ENCODE data around the gene NUDC. TPM values are rescaled to one million over a fixed set of nuclear protein-coding genes. Genes with fewer than 3 reads are reported as not detected.

The NUDC gene
- total and polyA plus RNA-seq, 2 of the 13 experiments (the other 11 are each of a cell fraction or from before 2014, with no cell fraction given), result 34.7 to 104 TPM

- intact Hi-C loops (cut with micrococcal nuclease; ENCODE audit: unreplicated experiment) (no loop called here), in situ Hi-C loops (cut with HindIII; ENCODE audit: extremely low pct_ligation_motif_present, low pct_unique_long_range_greater_than_20kb) (no loop called here)
- Histone ChIP-seq H3K4me3 (replicated peaks in 1 of 3; ENCODE audit: insufficient read depth in 1 of 3, low read depth in 2 of 3, low read length in 3 of 3) (peak overlapping the region; percentile 64 to 98 (median 82)), H2AFZ (ENCODE audit: low read length) (no peak overlapping the region), H3K27ac (ENCODE audit: extremely low read length, insufficient read depth, low read length) (peak overlapping the region; percentile 77), H3K36me3 (replicated peaks in 1 of 2; ENCODE audit: control insufficient read depth in 1 of 2, insufficient read depth in 2 of 2, low read length in 2 of 2) (peaks cover 10 to 24% of the 10 kb centered on the region in 2 experiments), H3K4me1 (ENCODE audit: insufficient read depth, low read length) (peaks cover 51% of the 10 kb centered on the region), H3K9me3 (ENCODE audit: low read length) (no peaks in the 10 kb centered on the region), H3K79me2 (ENCODE audit: insufficient read depth, low read length) (peaks cover 41% of the 10 kb centered on the region), H3K9ac (ENCODE audit: insufficient read depth, low read depth, low read length) (peak overlapping the region; percentile 94), H4K20me1 (ENCODE audit: insufficient read depth, low read length) (peaks cover 4% of the 10 kb centered on the region; the same call in 1 of the 2 replicates), H3K4me2 (ENCODE audit: low read depth, low read length) (peak overlapping the region; percentile 97), H3K27me3 (ENCODE audit: control insufficient read depth in 1 of 2, insufficient read depth in 2 of 2, low read length in 2 of 2) (no peaks in the 10 kb centered on the region; a peak in 1 of 5 replicates)
- DNase-seq (ENCODE audit: low spot score) (no peak), FAIRE-seq (no peak), ATAC-seq (no peak)
- POLR2A ChIA-PET, result interaction anchor here (1.4 to 2.4 kb wide), 4 partner anchors 9 to 22 kb away, joined by 5 to 24 read pairs (median 10); partner anchors contain the start of gene NR0B2
- BruUV-seq (replicated peaks), result TSS peak; percentile 68
- WGBS (ENCODE audit: low lambda C conversion rate), result 12% methylated on average over 6 of the region's 6 CpGs
- CTCF ChIA-PET (ENCODE audit: low intra/inter-chr PET ratio, low total read pairs), result no interaction called here
- TF ChIP-seq MXI1 (IDR thresholded peaks at IDR 0.05; ENCODE audit: borderline replicate concordance, low read depth, low read length) (0 out of 3 replicates have a peak, but pooled peaks have one; percentile 7), ZNF354B (CRISPR knock-in tag; IDR thresholded peaks at IDR 0.05) (no peak), MED8 (CRISPR knock-in tag; IDR thresholded peaks at IDR 0.05; ENCODE audit: insufficient replicate concordance) (no peak), HDAC1 (CRISPR knock-in tag; IDR thresholded peaks at IDR 0.05) (no peak), YY1 (IDR thresholded peaks at IDR 0.05; ENCODE audit: insufficient read depth, insufficient replicate concordance, low read depth, low read length) (no peak), ZNF451 (CRISPR knock-in tag; IDR thresholded peaks at IDR 0.05) (no peak), ZNF12 (CRISPR knock-in tag; IDR thresholded peaks at IDR 0.05) (0 out of 2 replicates have a peak, but pooled peaks have one; percentile 32), ZZZ3 (CRISPR knock-in tag; IDR thresholded peaks at IDR 0.05; ENCODE audit: borderline replicate concordance) (no peak)
- TF ChIP-seq, protein P1, sequence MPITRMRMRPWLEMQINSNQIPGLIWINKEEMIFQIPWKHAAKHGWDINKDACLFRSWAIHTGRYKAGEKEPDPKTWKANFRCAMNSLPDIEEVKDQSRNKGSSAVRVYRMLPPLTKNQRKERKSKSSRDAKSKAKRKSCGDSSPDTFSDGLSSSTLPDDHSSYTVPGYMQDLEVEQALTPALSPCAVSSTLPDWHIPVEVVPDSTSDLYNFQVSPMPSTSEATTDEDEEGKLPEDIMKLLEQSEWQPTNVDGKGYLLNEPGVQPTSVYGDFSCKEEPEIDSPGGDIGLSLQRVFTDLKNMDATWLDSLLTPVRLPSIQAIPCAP (CRISPR knock-in tag; IDR thresholded peaks at IDR 0.05; ENCODE audit: low read depth), result 0 out of 2 replicates have a peak, but pooled peaks have one; percentile 52
- TF ChIP-seq, protein P2, sequence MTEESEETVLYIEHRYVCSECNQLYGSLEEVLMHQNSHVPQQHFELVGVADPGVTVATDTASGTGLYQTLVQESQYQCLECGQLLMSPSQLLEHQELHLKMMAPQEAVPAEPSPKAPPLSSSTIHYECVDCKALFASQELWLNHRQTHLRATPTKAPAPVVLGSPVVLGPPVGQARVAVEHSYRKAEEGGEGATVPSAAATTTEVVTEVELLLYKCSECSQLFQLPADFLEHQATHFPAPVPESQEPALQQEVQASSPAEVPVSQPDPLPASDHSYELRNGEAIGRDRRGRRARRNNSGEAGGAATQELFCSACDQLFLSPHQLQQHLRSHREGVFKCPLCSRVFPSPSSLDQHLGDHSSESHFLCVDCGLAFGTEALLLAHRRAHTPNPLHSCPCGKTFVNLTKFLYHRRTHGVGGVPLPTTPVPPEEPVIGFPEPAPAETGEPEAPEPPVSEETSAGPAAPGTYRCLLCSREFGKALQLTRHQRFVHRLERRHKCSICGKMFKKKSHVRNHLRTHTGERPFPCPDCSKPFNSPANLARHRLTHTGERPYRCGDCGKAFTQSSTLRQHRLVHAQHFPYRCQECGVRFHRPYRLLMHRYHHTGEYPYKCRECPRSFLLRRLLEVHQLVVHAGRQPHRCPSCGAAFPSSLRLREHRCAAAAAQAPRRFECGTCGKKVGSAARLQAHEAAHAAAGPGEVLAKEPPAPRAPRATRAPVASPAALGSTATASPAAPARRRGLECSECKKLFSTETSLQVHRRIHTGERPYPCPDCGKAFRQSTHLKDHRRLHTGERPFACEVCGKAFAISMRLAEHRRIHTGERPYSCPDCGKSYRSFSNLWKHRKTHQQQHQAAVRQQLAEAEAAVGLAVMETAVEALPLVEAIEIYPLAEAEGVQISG (CRISPR knock-in tag; IDR thresholded peaks at IDR 0.05), result no peak
- TF ChIP-seq, protein P3, sequence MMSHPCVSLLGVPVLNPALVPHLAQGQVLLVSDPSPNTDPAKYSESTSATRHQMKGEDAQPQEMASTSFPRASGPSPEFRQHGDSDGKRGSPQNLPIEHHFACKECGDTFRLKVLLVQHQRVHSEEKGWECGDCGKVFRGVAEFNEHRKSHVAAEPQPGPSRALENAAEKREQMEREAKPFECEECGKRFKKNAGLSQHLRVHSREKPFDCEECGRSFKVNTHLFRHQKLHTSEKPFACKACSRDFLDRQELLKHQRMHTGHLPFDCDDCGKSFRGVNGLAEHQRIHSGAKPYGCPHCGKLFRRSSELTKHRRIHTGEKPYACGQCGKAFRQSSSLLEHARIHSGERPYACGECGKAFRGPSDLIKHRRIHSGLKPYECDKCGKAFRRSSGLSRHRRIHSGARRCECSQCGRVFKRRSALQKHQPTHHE (CRISPR knock-in tag; IDR thresholded peaks at IDR 0.05; ENCODE audit: borderline replicate concordance), result no peak
These were observed 837 bp downstream of the NUDC start for GRCh38 chr1:26922431-26922729.

All from HepG2 (cell line).